NCI-H748 treated with DMSO at 0.1 percent for 48 hours (cell line): ENCODE results near the gene SEBOX.

ENCODE experiments used
- DNase-seq: peaks from one replicate; lab custom pipeline; 2025; lab: John Stamatoyannopoulos, UW

Gene SEBOX, protein sequence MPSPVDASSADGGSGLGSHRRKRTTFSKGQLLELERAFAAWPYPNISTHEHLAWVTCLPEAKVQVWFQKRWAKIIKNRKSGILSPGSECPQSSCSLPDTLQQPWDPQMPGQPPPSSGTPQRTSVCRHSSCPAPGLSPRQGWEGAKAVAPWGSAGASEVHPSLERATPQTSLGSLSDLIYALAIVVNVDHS

DNA sequence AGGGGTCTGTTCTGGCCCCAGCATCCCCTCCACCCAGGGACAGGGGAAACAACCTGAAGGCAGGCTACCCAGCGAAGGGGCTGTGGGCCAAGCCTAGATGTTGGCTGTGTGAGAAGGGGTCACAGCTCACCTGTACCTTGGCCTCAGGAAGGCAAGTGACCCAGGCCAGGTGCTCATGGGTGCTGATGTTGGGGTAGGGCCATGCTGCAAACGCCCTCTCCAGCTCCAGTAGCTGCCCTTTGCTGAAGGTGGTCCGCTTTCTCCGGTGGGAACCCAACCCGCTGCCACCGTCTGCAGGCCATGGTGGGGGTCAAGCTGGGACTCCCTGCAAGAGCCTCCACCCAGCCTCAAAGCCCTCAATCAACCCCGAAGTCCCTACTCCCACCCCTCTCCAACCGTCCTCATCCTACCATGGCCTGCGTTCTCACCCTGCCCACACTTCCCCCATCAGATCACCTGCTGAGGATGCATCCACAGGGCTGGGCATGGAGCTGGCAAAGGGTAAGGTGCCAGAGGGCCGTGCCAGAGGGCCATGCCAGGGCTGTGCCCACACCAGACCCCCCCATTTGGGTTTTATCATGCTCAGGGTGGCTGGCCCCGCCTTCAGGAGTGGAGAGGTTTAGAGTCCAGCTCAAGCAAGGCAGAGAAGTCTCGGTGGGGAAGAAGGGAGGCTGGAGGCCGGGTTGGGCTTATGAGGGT lies at the start of gene SEBOX:
TSS of gene SEBOX (minus strand) at position 535 of the 699 bp plus-strand sequence. CDS start at position 487, 48 bp downstream.
- DNase-seq = no peak

DNA sequence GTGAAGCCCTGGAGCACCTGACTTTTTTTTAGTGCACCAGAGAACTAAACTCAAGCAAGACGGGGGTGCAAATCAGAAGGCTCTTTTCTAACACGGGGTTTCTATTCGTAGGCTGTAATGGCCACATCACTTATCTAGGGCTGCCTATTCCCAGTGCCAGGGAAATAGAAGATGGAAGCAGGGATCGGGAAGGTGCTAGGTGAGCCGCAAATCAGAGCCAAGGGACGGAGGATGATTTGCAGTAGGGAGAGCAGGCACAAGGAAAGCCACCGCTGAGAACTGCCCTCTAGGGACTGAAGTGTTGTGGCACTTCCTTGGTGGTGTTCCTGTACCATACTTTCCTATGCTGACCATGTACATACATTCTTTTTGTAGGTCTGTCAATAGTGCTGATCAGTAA lies 48.8 kb upstream of the SEBOX start:
- no peak for DNase-seq

DNA sequence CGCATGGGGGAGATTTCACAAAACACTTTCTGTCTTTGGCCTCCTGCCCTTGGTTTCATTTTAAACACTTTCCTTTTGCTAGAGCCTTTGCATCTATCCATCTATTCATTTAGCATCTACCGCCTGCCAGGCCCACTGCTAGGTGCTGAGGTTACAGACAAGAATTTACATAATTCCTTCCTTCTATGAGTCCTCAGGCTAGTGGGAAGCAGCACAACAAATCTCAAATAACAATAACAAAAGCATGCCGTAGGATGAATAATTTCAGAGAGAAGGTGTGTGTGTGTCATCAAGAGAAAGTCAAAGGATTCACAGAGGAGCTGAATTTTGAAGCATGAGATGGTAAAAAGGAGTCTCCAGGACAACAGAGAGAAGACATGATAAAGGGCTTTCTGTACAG lies 47.1 kb upstream of the SEBOX start:
- no peak for DNase-seq

DNA sequence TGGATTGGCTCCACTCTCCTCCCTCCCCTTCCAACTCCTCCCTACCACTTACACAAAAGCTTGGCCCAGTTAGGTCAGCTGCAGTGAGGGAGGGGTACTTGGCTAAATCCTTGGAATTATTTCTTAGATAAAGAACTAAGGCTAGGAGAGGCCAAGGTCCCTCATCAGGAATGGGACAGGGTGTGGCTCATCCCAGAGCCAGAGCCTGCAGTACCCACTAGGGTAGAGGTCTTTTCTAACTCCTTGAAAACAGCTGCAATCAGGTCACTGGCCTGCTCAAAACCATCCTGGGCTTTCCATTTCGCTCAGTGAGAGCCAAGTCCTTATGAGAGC lies 42.9 kb upstream of the SEBOX start:
- DNase-seq = no peak

DNA sequence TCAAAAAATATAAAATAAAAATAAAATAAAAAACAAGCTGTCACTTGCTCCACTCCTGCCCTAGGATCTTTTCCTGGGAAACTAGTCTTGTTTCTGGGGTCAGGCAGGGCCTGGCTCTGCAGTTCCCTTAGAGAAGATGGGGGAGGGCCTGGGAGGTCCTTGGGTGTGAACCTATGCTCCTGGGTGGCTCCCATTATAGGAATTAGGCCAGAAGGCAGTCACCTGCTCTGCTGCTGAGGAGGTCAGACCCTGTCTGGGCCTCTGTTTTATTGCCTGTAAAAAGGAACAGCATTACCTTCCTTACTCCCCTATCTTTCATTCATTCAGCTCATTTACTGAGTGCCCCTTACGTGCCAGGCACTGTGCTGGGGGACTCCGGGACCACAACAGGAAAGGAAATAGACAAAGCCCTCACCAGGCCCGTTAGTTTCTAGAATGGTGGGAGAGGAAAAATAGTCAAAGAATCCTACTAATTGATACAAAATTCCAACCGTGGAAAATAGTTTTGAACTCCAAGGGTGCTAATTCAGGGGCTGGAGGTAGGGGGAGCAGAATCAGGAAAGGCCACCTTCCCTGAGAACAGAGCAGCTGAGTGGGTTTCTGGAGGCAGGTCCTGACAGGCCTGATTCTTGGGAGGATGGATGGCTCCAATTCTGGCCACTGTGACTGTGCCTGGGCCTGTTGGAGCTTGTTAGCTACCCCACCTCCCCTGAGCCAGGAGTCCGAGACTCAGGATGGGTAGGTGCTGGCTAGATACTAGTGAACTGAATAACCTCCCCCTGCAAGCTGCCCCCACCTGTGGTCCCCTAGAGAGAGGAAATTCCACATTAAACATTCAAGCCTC lies 42.4 kb upstream of the SEBOX start:
- no peak for DNase-seq

DNA sequence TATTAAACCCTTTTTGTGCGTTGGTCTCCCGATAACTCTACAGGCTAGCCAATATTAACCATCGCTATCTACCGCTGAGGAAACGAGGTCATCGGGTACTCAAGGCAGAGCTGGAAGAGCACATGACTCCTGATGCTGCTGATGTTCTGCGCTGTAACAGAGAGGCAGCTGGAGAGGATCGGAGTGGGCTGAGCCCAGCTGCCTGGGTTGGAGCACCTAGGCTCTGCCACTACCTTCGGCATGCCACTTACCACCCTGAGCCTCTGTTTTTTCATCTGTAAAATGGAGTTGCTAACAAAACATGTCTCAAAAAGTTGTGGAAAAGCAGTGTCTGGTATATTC lies 41.4 kb upstream of the SEBOX start:
- DNase-seq = peak; percentile 40

DNA sequence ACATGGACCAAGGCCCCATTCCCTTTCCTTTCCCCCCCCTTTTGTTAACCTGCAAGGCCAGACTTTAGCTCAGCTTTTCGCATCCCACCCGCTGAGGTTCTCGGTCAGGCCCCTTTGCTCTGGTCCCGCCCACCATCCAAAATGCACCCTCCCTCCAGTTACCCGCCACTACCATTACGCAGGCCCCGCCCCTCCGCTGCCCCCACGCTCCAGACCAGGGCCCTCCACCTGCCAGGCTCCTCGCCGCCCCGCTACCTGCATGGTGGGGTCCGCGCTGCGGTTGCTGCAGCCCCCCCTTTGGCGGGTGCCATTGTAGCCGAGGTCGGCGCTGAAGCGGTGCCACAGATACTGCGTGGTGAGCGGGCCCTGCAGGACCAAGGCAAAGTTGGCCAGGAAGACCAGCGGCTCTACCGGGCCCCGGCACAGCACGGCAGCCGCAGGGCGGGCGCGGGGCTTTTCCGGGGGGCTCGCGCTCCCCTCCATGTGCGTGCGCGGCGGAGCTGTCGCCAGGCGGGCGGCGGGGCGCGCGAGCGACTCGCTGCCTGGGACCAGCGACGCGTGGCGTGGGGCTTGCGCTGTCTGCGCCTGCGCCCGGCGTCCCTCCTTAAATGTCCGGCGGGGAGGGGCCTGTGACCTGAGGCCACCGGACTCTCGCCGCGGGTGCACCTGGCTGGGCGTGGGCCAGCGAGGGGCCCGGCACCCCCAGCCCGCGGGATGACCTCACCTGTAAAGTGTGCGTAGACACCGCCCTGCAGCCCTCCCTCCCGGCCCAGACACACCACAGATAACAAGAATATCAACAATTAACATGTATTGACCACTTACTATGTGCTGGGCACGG lies 40.9 kb upstream of the SEBOX start, which contains the start of gene SLC46A1:
TSS of gene SLC46A1 (minus strand) at position 581 of the 841 bp plus-strand sequence. CDS start at position 483, 98 bp downstream.
- peak; percentile 60 for DNase-seq

DNA sequence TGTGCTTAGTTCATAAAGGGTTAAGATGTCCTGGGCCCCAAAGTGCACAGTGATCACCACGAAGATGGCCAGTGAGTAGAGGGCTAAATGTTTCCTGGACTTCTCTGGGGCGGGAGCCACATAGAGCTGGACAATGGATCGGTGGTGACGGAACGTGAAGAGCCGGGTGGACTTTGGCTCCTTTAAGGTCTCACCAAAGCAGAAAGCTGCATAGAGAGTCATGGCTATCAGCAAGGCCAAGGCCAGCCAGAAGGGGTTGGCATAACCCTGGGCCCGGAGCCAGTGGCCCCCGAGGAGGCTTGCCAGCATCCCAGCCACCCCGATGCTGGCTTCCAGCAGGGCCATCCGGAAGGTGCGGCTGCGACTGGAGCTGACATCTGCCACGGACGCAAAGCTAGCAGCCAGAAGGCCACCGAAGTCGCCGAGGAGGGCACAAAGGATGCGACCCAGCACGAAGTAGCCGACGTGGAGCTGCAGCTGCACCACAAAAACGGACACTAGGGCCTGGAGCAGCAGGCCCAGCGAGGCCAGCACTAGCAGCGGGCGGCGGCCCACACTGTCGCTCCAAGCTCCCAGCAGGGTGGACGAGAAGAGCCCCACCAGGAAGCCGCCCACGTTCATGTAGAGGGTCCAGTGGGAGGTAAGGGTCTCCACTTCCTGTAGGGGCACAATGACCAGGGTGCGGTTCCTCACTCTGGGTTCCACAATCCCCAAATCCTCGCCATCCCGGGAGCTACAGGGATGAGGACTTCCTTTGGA lies 40.0 kb upstream of the SEBOX start:
- DNase-seq = no peak

DNA sequence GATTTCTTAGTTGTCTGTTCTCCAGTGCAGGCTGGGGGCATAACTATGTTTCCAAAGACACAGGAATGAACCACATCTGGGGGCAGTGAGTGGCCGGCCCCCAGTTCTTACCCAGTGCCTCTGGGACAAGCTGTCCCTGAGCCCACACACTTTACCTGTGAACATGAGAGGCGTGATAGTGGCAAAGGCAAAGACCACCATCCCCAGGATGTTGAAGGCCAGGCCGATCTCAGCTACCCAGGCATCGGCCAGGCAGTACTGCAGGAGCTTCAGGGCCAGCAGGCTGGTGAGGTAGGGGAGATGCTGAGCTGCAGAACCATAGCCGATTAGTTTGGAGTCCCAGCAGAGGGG lies 39.4 kb upstream of the SEBOX start:
- DNase-seq = no peak

DNA sequence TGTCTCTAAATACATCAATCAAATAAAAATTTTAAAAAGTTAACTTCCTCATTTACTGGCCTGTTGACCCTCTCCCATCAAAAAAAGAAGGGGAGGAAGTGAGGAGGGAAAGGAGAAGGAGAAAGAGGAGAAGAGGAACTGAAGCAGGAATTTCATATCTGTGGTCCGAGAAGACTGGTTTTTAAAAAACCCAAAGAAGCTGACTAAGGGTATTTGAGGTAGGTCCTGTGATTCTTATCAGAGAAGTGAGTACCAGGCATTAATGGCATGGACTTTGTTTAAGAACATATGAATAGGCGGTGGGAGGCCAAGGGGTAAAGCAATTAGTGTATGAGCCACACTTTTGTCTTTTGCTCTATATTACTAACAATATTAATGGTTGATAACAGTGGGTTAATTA lies 39.0 kb upstream of the SEBOX start:
- no peak for DNase-seq

DNA sequence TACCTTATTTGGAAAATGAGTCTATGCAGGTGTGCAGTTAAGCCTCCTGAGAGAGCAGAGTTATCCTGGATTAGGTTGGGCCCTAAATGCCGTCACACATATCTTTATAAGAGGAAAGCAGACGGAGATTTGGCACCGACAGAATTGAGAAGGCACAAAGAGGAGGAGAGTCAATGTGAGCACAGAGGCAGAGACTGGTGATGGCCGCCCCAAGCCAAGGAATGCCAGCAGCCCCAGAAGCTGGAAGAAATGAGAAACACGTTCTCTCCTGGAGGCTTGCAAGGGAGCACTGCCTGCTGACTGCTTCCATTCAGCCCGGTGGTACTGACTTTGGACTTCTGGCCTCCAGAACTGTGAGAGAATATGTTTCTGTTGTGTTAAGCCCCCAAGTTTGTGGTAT lies 37.8 kb upstream of the SEBOX start:
- DNase-seq = no peak

DNA sequence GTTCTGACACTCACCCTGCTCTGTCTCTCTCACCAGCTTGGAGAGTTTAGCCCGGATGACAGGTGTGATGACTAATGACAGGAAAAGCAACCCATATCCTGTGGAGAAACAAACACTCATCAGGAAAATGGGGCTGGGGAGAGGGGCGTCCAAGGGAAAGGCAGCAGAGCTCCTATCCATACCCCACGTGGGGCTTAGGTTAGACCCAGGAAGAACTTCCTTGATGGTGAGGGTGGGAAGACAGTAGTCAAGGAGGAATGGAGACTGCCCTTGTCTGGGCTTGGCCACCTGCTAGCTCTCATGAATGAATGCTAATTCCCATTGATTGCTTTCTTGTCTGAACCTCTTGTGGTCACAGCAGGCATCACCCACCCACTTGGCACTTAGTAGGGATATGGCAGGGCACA lies 37.2 kb upstream of the SEBOX start:
- DNase-seq = no peak

DNA sequence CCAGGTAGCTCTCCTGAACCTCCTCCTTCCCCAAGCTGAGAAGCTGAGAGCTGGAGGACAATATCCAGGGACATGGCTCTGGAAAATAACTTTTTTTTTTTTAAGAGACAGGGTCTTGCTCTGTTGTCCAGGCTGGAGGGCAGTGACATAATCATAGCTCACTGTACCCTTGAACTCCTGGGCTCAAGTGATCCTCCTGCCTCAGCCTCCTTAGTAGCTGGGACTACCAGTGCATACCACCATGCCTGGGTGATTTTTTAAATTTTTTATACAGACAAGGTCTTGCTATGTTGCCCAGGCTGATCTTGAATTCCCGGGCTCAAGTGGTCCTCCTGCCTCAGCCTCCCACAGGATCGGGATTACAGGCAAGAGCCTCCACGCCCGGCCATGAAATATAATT lies 34.8 kb upstream of the SEBOX start:
- no peak for DNase-seq

DNA sequence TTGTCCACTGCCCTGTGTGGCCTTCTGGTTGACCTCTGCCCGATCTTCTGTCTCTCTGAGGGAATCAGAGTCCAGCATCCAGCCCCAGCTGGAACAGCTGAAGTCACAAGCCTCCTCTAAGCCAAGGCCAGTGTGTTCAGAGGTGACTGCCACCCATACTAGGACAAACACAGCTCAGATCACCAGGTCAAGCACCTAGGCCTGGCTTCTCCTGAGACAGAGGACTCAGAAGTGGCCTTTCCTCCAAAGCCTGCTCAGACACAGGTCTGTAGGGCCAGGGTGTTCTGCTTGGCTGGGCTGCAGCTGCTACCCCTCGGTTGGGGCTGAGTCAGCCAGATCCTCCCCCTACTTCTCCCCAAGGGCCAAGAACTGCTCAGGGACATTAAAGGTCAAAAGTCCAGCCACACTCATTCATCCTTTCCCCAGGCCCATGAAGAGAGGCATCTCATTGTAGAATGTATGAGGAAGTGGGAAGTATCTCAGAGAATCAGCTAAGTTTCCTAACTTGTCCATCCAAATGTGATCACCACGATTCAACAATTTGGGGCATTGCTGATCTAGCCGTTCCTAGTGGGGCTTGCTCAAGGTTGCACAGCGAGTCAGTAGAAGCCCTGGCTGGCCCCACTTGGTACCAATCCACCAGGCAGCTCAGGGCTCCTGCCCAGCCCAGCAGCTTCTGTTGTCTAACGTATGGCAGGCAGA lies 33.4 kb upstream of the SEBOX start:
- DNase-seq = no peak

DNA sequence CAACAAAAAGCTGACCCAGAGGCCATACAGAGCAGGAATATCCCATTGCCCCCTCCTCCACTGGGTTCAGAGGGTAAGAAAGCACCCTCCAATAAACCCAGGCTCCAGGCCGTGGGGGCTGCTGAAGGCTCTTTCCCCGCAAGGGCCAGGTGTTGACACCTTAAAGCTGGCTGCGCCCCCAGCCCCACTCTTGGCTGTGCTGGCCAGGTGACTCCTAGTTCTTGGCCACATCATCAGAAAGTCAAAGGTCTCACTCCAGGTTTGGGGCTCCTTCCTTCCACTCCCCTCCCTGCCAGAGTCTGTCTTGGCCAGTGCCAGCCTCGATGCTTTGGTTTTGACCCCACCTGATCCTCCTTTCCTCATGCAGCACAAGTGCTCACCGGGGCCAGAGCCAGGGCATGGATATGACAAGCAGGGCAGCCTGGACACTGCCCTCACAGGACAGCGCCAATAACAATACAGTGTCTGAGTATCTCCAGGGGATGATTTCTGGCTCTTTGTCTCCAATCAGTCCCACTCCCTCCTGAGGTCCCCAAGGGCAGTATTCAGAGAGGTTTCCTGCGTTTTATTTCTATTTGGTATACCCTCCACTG lies 32.8 kb upstream of the SEBOX start:
- no peak for DNase-seq

DNA sequence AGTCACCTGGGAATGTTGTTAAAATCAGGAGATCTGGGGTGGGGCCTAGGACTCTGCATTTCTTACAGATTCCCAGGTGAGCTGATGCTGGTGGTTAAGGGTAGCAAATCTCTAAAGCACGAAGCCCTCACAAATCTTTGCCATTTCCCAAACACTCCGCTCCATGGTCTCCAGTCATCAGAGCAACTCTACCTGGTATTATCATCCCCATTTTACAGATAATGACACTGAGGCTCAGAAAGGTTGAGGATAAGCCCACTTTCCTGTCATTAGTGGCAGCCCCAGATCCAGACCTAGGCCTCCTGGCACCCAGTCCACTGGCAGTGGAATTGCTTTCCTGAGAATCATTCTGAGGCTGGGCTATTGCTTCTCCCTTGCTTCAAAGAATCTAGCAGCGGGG lies 32.3 kb upstream of the SEBOX start:
- no peak for DNase-seq

DNA sequence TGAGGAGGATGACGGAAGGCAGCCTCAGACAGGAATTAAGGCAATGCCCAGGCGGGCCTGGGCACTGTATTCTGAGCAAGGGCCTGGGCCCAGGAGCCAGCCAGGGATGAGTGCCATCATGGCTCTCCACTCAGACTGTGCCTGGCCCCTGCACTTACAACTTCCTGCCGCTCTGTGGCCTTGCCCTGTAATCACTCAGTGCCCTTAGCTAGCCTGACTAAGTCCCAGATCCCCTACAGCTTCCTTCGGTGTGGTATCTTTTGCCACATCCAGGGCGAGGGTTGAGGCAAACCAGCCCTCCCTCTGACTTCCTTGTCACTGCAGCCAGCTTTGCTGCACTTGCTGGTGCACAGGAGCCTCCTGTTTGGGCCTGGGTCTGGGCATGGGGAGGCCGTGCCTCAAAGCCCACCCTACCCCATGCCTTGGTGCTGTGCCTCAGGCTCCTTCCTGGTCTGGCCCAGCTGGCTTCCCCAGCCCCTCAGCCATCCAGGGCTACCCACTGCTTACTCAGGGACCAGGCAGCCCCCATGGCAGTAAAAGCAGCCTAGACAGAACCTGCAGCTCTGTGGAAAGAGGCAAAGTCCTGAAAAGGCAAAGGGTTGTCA lies 31.7 kb upstream of the SEBOX start:
- no peak for DNase-seq

DNA sequence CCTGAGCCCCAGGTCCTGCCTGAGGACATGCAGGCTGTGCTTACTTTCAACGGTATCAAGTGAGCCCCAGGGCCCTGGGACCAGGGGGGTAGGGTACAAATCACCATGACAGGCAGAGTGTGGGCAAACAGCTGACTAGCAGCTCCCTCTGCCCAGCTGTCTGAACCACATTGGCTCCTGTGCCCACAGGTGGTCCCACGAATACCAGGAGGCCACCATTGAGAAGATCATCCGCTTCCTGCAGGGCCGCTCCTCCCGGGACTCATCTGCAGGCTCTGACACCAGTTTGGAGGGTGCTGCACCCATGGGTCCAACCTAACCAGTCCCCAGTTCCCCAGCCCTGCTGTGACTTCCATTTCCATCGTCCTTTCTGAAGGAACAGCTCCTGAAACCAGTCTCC lies 31.0 kb upstream of the SEBOX start:
- DNase-seq = no peak

DNA sequence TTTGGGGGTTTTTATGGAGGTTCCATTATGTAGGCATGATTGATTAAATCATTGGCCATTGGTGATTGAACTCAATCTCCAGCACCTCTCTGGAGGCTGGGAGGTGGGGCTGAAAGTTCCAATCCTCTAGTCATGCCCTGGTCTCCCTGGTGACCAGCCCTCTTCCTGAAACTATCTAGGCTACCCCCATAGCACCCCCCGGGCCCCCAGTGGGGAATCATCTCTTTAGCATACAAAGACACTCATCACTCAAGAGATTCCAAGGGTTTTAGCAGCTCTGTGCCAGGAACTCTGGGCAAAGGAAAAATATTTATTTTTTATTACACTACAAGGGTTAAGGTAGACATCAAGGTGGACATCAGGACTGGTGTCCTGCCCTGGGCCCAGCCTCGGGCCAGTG lies 30.4 kb upstream of the SEBOX start:
- DNase-seq = no peak
